Posterior vena cava (tissue), 2 donors: ENCODE data around the gene AP3S2. TPM values are rescaled to one million over a fixed set of nuclear protein-coding genes. Genes with fewer than 3 reads are reported as not detected.

Source experiments
- DNase-seq: peaks from one replicate; pipeline ENCODE4 v3.0.0-alpha.2; 2020; ENCODE audit warnings: low spot score
- intact Hi-C, 2 donors: fragments of 100-400 bp; cut with DNase I; formaldehyde crosslinking; loops; one replicate each; pipeline versions ENCODE4 v1.14.1 to v1.14.2; 2022 to 2023
- total RNA-seq, 2 donors: library from RNA; stranded (reverse); fragmentation: NEBNext Ultra II Directional; extraction: Animal tissue kit (Norgen Biotek cat#: 25700); gene quantifications; one replicate each; pipeline ENCODE4 v1.2.1, GENCODE V29; 2021
- donor health status: DM: yes; HTN: yes; CAD: no.
- donor health status: DM: yes; HTN: yes; CAD: no.

The AP3S2 gene
- total RNA-seq, 2 donors from 2014 or later, result 28.7 to 31.5 TPM

GRCh38 chr15:89823836-89824606 is 69.8 kb downstream of the AP3S2 start:
- peak; percentile 64 for DNase-seq
- intact Hi-C loops, result no loop called here

GRCh38 chr15:89822951-89823711 is 70.7 kb downstream of the AP3S2 start:
- DNase-seq, result peak; percentile 83
- intact Hi-C loops, result no loop called here

GRCh38 chr15:89822611-89822950 is 71.2 kb downstream of the AP3S2 start:
- intact Hi-C loops, result no loop called here
- DNase-seq, result peak; percentile 72

GRCh38 chr15:89822026-89822425 is 71.8 kb downstream of the AP3S2 start:
- intact Hi-C loops, result no loop called here

GRCh38 chr15:89820666-89821611 is 72.9 kb downstream of the AP3S2 start:
- DNase-seq, result peak; percentile 87
- intact Hi-C loops, result no loop called here

More at GRCh38 chr15:89822026-89822425, 71.8 kb downstream of the AP3S2 start:
- DNase-seq, result peak; percentile 44

- intact Hi-C loops, result no loop called here
Measured at GRCh38 chr15:89818287-89818686, 75.5 kb downstream of the AP3S2 start.

GRCh38 chr15:89817701-89818280 is 76.0 kb downstream of the AP3S2 start:
- intact Hi-C loops, result no loop called here
- no peak for DNase-seq

More at GRCh38 chr15:89818287-89818686, 75.5 kb downstream of the AP3S2 start:
- no peak for DNase-seq

GRCh38 chr15:89815769-89816168 is 78.0 kb downstream of the AP3S2 start:
- DNase-seq, result no peak
- intact Hi-C loops, result no loop called here

GRCh38 chr15:89814112-89814742 is 79.6 kb downstream of the AP3S2 start:
- intact Hi-C loops, result no loop called here
- no peak for DNase-seq

GRCh38 chr15:89813381-89814111 is 80.2 kb downstream of the AP3S2 start:
- no peak for DNase-seq
- intact Hi-C loops, result loop anchor here in 1 of 2 donors (2.0 kb wide), 1 partner anchor 15 kb away; no protein-coding TSS in a partner anchor

GRCh38 chr15:89812847-89813320 is 80.9 kb downstream of the AP3S2 start:
- intact Hi-C loops, result loop anchor here in 1 of 2 donors (2.0 kb wide), 1 partner anchor 14 kb away; no protein-coding TSS in a partner anchor
- DNase-seq, result no peak

GRCh38 chr15:89812011-89812846 is 81.6 kb downstream of the AP3S2 start:
- DNase-seq, result peak; percentile 91
- intact Hi-C loops, result loop anchor here in 1 of 2 donors (2.0 kb wide), 1 partner anchor 13 kb away; no protein-coding TSS in a partner anchor

GRCh38 chr15:89810837-89811236 is 83.0 kb downstream of the AP3S2 start:
- DNase-seq, result no peak
- intact Hi-C loops, result no loop called here

- DNase-seq, result no peak
- intact Hi-C loops, result no loop called here
Measured at GRCh38 chr15:89809787-89810148, 84.0 kb downstream of the AP3S2 start.

GRCh38 chr15:89809093-89809786 is 84.6 kb downstream of the AP3S2 start:
- DNase-seq, result no peak
- intact Hi-C loops, result no loop called here

GRCh38 chr15:89808160-89808870 is 85.5 kb downstream of the AP3S2 start:
- intact Hi-C loops, result no loop called here

More at GRCh38 chr15:89808160-89808870, 85.5 kb downstream of the AP3S2 start:
- DNase-seq, result no peak
